WTC11 (cell line): ENCODE results near the gene LPP.

ENCODE experiments used
- ATF3 ChIP-seq: sonication (generic); formaldehyde crosslinking; conservative IDR thresholded peaks from 2 replicates; pipeline ENCODE4 v1.8.1; 2022; ENCODE audit warnings: mild to moderate bottlenecking, missing genetic modification reagents
- CTCF ChIP-seq: fragments of 200-600 bp; IDR thresholded peaks from 2 replicates; pipeline ENCODE4 v1.8.0; 2022; ENCODE audit warnings: antibody characterized with exemption
- FOXJ3 ChIP-seq: sonication (generic); formaldehyde crosslinking; IDR thresholded peaks from 2 replicates; pipeline ENCODE4 v1.9.0; 2021; ENCODE audit warnings: missing genetic modification reagents, mild to moderate bottlenecking, borderline replicate concordance
- FOXK1 ChIP-seq: sonication (generic); formaldehyde crosslinking; IDR thresholded peaks from 2 replicates; pipeline ENCODE4 v1.8.0; 2022; ENCODE audit warnings: mild to moderate bottlenecking, moderate library complexity, missing genetic modification reagents
- FOXP1 ChIP-seq: sonication (generic); formaldehyde crosslinking; IDR thresholded peaks from 2 replicates; pipeline ENCODE4 v1.8.0; 2022; ENCODE audit warnings: missing genetic modification reagents, mild to moderate bottlenecking, moderate library complexity, borderline replicate concordance
- JUN ChIP-seq: sonication (generic); formaldehyde crosslinking; IDR thresholded peaks from 2 replicates; pipeline ENCODE4 v1.8.0; 2023; ENCODE audit warnings: mild to moderate bottlenecking, missing genetic modification reagents
- NR3C1 ChIP-seq: sonication (generic); formaldehyde crosslinking; conservative IDR thresholded peaks from 2 replicates; pipeline ENCODE4 v1.8.1; 2023; ENCODE audit warnings: low read depth, mild to moderate bottlenecking, missing genetic modification reagents
- SMAD4 ChIP-seq: sonication (generic); formaldehyde crosslinking; IDR thresholded peaks from 2 replicates; pipeline ENCODE4 v1.8.0; 2022; ENCODE audit warnings: mild to moderate bottlenecking, missing genetic modification reagents
- ZNF219 ChIP-seq: sonication (generic); formaldehyde crosslinking; IDR thresholded peaks from 2 replicates; pipeline ENCODE4 v1.8.0; 2023; ENCODE audit warnings: missing genetic modification reagents, mild to moderate bottlenecking, borderline replicate concordance
- ZNF263 ChIP-seq: sonication (generic); formaldehyde crosslinking; IDR thresholded peaks from 2 replicates; pipeline ENCODE4 v1.8.1; 2022; ENCODE audit warnings: low read depth, mild to moderate bottlenecking, moderate library complexity, missing genetic modification reagents
- ZNF317 ChIP-seq: sonication (generic); formaldehyde crosslinking; IDR thresholded peaks from 2 replicates; pipeline ENCODE4 v1.8.1; 2023; ENCODE audit warnings: low read depth, mild to moderate bottlenecking, moderate library complexity, missing genetic modification reagents, borderline replicate concordance
- TF ChIP-seq, protein P1 (sequence below): sonication (generic); formaldehyde crosslinking; IDR thresholded peaks from 2 replicates; pipeline ENCODE4 v1.8.0; 2022; ENCODE audit warnings: mild to moderate bottlenecking, missing genetic modification reagents

DNA sequence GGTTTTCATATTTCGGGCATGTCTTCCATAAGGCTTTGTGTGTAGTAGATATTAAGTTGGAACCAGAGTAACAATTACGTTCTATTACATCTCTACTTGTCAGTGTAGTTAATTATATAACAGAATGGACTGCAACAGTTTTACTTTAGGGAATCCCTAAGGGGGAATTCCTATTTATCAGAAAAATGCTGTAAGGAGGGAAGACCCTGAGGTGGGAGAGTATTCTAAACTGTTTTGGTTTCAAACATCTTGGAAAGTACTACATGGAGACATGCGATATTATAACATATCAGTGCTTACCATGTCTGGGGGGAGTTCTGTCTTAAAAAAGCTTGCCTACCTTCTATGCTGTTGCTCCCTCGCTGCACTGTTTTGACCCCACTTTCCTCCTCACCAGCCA lies 238.1 kb downstream of the LPP start:
- no peak for TF ChIP-seq CTCF
- TF ChIP-seq SMAD4 (CRISPR knock-in tag), result no peak
- TF ChIP-seq JUN (CRISPR knock-in tag), result no peak
- TF ChIP-seq ATF3 (CRISPR knock-in tag), result no peak
- no peak for TF ChIP-seq ZNF317 (CRISPR knock-in tag)
- TF ChIP-seq FOXP1 (CRISPR knock-in tag), result no peak
- TF ChIP-seq FOXK1 (CRISPR knock-in tag), result no peak
- TF ChIP-seq ZNF219 (CRISPR knock-in tag), result no peak
- no peak for TF ChIP-seq FOXJ3 (CRISPR knock-in tag)
- no peak for TF ChIP-seq ZNF263 (CRISPR knock-in tag)
- TF ChIP-seq, protein P1, sequence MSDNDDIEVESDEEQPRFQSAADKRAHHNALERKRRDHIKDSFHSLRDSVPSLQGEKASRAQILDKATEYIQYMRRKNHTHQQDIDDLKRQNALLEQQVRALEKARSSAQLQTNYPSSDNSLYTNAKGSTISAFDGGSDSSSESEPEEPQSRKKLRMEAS (CRISPR knock-in tag), result no peak
- TF ChIP-seq NR3C1 (CRISPR knock-in tag), result no peak
